ENCODE measurements around the gene FPR3.

DNA sequence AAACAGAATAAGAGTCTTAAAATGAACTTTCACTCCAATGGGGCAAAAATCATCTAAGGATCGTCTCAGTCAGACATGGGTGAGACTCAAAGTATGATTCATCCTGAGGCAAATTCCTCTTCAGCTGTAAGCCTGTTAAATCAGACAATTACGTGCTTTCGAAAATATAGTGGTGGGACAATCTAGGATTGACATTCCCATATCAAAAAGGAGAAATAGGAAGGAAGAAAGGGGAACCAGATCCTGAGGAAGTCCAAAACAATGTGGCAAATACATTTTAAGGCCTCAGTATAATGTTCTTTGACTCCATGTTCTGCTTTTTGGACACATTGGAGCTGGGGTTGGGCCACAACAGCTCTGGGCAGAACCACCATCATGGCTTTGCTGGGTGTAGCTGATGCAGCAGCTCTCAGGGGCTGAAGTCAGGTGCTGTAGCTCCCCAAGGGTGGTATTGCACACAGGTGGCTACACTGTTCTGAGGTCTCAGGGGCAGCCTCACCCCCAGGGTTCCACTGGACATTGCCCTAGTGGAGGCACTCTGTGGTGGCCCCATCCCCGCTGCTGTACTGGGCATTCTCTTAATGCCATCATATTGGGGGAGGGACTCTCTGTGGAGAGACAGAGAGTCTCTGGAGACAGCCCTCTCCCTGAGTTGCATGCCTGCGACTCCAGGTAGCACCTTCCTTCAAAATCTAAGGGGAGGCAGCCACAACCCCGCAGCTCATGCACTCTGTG, 5.7 kb upstream of the FPR3 start:
- TF ChIP-seq EZH2 (IDR thresholded peaks at IDR 0.05; ENCODE audit: low read depth), result no peak
- TF ChIP-seq, protein P1, sequence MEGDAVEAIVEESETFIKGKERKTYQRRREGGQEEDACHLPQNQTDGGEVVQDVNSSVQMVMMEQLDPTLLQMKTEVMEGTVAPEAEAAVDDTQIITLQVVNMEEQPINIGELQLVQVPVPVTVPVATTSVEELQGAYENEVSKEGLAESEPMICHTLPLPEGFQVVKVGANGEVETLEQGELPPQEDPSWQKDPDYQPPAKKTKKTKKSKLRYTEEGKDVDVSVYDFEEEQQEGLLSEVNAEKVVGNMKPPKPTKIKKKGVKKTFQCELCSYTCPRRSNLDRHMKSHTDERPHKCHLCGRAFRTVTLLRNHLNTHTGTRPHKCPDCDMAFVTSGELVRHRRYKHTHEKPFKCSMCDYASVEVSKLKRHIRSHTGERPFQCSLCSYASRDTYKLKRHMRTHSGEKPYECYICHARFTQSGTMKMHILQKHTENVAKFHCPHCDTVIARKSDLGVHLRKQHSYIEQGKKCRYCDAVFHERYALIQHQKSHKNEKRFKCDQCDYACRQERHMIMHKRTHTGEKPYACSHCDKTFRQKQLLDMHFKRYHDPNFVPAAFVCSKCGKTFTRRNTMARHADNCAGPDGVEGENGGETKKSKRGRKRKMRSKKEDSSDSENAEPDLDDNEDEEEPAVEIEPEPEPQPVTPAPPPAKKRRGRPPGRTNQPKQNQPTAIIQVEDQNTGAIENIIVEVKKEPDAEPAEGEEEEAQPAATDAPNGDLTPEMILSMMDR (conservative IDR thresholded peaks at IDR 0.05), result no peak

Measured in PC-9 (cell line).